Measurements from ENCODE around the gene ZSCAN16. TPM values are rescaled to one million over a fixed set of nuclear protein-coding genes. Genes with fewer than 3 reads are reported as not detected.

ZSCAN16 gene
- total RNA-seq, 3 donors from 2014 or later: 3.8 to 4.7 (median 3.9) TPM

DNA sequence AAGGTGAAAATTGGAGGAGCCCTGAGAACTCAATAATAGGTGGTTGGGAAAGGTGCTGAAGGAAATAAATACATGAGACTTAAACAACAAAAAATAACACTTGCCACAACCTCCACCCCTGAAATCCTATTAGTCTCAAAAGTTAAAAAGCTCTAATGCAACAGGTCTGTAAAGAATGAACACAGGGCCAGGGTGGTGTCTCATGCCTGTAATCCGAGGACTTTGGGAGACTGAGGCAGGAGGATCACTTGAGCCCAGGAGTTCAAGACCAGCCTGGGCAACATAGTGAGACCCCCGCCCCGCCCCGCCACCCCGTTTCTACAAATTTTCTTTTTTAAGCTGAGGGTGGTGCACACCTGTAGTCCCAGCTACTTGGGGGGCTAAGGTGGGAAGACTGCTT lies 16.2 kb downstream of the ZSCAN16 start:
- DNase-seq (no peak), ATAC-seq (no peak)
- Mint-ChIP-seq H3K9me3 (no peaks in the 10 kb centered on the region), H3K36me3 (ENCODE audit: insufficient read depth) (peaks cover 22% of the 10 kb centered on the region), H3K27me3 (ENCODE audit: low read depth) (no peaks in the 10 kb centered on the region), H3K4me3 (peak overlapping the region; percentile 96), H3K4me1 (ENCODE audit: low read depth) (peaks cover 65% of the 10 kb centered on the region)

DNA sequence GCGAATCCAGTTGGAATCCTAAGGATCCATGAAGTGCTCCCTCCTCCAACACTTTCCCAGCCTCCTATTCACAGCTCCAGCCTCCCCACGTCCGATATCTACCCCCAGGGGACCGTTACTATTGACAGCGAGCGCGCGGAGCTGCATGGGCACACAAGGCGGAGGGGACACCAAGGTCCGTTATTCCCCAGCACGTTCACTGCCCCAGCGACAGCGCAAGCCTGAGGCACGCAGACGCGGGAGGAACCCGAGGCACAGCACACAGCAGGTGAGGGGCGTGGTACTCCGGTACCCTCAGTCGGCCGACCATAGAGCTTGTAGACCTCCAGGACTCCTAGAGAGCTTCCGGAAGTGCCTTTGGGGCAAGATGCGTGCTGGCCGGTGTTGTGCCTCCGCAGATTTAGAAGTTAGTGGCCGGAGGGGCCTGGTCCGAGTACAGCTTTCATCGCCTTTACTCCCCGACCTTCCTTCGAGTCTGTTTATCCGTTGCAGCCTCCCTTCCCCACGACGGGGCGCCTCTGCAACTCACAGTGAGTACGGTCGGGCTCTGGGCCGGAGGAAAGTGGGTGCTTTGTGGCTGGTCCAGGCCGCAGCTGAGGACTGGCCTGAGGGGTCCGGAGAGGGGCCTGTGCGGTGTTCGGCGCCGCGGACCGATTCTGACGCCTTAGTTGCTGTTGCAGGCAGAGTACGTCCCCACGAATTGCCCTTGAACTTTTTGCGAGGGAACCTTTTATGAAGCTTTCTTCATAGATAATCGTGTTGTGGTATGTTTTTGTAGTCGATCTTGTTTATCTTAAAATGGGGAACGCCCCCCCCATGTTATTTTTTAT lies 17.3 kb downstream of the ZSCAN16 start, which contains the start of gene ZKSCAN8:
ZKSCAN8 (plus strand) TSS at position 384 of the 830 bp plus-strand sequence. CDS start 6,525 bp downstream, outside the sequence.
- H3K4me3 Mint-ChIP-seq: peak within 1 kb of the TSS; percentile 96
- peak; percentile 85 to 89 for ATAC-seq
- peaks cover 22% of the 10 kb centered on the region for H3K36me3 Mint-ChIP-seq (ENCODE audit: insufficient read depth)
- H3K4me1 Mint-ChIP-seq (ENCODE audit: low read depth): peaks cover 64% of the 10 kb centered on the region
- DNase-seq: peak; percentile 66
- H3K9me3 Mint-ChIP-seq: no peaks in the 10 kb centered on the region
- H3K27me3 Mint-ChIP-seq (ENCODE audit: low read depth): no peaks in the 10 kb centered on the region

DNA sequence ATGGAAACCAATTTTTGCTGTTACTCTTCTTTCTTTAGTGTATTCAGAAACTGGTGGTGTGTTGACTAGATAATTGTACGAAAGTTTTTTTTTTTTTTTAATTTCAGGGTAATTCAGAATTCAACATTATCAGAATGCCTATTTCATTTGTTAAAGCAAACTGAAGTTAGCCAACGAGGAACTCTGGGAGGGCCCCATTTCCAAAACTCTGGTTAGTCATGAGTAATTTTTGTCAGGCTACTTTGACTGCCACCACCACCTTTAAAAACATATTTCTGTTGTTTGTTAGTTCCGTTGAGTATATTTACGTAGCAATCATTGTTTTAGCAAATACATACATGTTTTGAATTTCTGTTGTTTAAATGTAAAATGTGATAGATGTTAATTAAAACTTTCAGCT lies 18.0 kb downstream of the ZSCAN16 start:
- peaks cover 22% of the 10 kb centered on the region for H3K36me3 Mint-ChIP-seq (ENCODE audit: insufficient read depth)
- peak overlapping the region; percentile 96 for H3K4me3 Mint-ChIP-seq
- no peak for DNase-seq
- no peaks in the 10 kb centered on the region for H3K9me3 Mint-ChIP-seq
- ATAC-seq: no peak
- peaks cover 63% of the 10 kb centered on the region for H3K4me1 Mint-ChIP-seq (ENCODE audit: low read depth)
- H3K27me3 Mint-ChIP-seq (ENCODE audit: low read depth): no peaks in the 10 kb centered on the region

DNA sequence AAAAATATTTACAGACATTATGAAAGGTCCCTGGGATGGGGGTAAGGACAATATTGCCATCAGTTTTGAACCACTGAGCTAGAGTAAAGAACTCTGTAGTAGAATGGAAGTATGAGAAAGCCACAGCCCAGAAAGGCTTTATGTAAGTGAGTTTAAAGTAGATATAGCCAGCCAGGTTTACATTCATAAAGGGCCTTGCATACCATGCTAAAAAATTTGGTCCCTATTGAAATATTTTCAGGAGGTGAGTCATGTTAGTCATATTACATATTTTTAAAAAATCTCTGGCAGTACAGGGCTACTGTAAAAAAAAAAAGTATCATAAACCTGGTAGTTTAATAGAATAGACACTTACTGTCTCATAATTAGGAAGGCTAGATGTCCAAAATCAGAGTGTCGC lies 20.8 kb downstream of the ZSCAN16 start:
- no peaks in the 10 kb centered on the region for H3K9me3 Mint-ChIP-seq
- no peak overlapping the region for H3K4me3 Mint-ChIP-seq
- H3K36me3 Mint-ChIP-seq (ENCODE audit: insufficient read depth): peaks cover 41% of the 10 kb centered on the region
- ATAC-seq (no peak), DNase-seq (no peak)
- no peaks in the 10 kb centered on the region for H3K27me3 Mint-ChIP-seq (ENCODE audit: low read depth)
- H3K4me1 Mint-ChIP-seq (ENCODE audit: low read depth): peaks cover 40% of the 10 kb centered on the region

DNA sequence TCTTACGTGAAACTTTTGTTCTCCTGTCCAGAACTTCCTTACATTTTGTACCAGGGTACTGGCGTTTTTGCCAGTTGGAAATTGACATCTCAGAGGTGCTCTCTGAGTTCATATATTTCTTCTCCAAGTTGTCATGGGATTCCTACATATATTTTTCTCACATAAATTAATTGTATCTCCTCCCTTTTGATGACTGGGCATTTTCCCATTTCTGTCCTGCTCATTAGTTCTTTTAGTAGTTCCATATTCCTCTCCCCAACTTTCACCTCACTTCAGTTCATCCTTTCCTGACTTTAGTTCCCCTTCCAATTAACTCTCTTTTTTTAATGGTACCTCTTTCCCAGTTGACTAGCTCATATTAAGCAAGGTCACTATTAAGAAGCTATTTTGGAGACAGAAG lies 28.1 kb downstream of the ZSCAN16 start:
- Mint-ChIP-seq H3K36me3 (ENCODE audit: insufficient read depth) (peaks cover 82% of the 10 kb centered on the region), H3K4me1 (ENCODE audit: low read depth) (peaks cover 2% of the 10 kb centered on the region), H3K4me3 (no peak overlapping the region), H3K27me3 (ENCODE audit: low read depth) (no peaks in the 10 kb centered on the region), H3K9me3 (peaks cover 5% of the 10 kb centered on the region)
- DNase-seq: no peak
- ATAC-seq: no peak

DNA sequence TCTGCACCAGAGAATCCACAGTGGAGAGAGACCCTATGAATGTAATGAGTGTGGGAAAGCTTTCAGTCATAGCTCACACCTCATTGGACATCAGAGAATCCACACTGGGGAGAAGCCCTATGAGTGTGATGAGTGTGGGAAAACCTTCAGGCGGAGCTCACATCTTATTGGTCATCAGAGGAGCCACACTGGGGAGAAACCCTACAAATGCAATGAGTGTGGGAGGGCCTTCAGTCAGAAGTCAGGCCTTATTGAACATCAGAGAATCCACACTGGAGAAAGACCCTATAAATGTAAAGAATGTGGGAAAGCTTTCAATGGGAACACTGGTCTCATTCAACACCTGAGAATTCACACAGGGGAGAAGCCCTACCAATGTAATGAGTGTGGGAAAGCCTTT lies 29.1 kb downstream of the ZSCAN16 start:
- Mint-ChIP-seq H3K27me3 (ENCODE audit: low read depth) (no peaks in the 10 kb centered on the region), H3K4me3 (no peak overlapping the region), H3K4me1 (ENCODE audit: low read depth) (no peaks in the 10 kb centered on the region), H3K36me3 (ENCODE audit: insufficient read depth) (peaks cover 84% of the 10 kb centered on the region), H3K9me3 (peaks cover 8% of the 10 kb centered on the region)
- no peak for ATAC-seq
- DNase-seq: no peak

DNA sequence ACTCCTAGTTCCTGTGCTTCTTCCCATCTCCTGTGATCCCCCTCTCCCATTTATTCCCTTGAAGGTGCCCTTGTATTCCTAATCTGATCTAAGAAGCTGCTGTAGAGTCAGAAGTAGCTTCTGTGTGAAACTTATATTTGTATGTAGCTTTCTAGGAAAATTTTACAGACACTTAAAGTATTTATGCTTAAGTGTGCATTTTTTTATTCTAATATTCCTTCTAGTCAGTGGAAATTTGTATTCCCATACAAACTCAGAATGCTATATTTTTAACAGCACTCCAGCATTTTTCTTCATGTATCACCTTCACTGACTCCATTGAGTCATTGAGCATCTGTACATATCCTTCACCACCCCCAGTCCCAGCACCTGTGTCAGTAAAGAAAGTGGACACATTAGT lies 29.9 kb downstream of the ZSCAN16 start:
- DNase-seq (no peak), ATAC-seq (no peak)
- Mint-ChIP-seq H3K27me3 (ENCODE audit: low read depth) (no peaks in the 10 kb centered on the region), H3K36me3 (ENCODE audit: insufficient read depth) (peaks cover 85% of the 10 kb centered on the region), H3K4me1 (ENCODE audit: low read depth) (no peaks in the 10 kb centered on the region), H3K9me3 (peaks cover 14% of the 10 kb centered on the region), H3K4me3 (no peak overlapping the region)

DNA sequence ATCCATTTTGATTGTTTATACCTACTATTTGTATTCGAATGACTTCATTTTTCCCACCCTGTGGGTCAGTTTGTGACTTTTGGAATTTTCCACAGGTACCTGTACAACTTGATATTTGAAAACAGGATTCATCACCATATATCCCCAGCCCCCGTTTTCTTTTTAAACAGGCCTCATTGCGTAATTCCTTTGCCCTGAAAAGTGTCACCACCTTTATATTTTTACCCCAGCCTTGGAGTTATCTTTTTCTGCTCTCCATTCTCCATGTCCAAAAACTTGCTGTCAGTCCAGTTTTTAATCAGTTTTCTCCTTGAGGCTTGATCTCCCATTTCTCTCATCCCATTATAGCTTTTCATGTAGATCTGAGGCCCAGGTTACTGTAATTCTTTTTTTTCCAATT lies 33.9 kb downstream of the ZSCAN16 start:
- Mint-ChIP-seq H3K9me3 (peaks cover 19% of the 10 kb centered on the region), H3K4me3 (no peak overlapping the region), H3K36me3 (ENCODE audit: insufficient read depth) (peaks cover 55% of the 10 kb centered on the region), H3K27me3 (ENCODE audit: low read depth) (no peaks in the 10 kb centered on the region), H3K4me1 (ENCODE audit: low read depth) (peaks cover 14% of the 10 kb centered on the region)
- no peak for DNase-seq
- ATAC-seq: no peak

DNA sequence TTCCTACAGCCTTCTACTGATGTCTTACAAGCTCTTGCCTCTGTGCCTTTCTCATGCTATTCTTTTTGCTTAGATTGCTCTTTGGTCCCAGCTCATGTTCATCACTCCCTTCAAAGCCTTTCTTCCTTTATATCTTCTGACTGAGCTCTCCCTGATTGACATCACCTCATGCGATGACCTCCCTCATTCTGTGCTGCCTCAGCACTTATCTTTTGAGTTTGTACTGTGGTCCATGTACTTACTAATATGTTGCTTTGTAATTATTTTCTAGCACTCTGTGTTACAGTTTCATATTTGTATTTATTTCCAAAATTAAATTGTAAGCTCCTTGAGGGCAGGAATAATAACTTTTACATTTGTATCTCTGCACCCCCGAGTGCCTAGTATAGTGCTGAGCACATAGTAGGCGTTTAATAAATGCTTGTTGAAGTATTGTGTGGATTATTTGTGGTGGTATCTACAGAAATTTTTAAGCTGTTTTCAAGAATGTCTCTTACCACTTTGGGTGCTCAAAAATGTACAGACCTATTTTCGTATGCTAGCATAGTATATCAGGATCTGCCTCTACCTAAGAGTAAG lies 34.7 kb downstream of the ZSCAN16 start:
- no peak for ATAC-seq
- Mint-ChIP-seq H3K4me3 (no peak overlapping the region), H3K36me3 (ENCODE audit: insufficient read depth) (peaks cover 47% of the 10 kb centered on the region), H3K4me1 (ENCODE audit: low read depth) (peaks cover 14% of the 10 kb centered on the region), H3K27me3 (ENCODE audit: low read depth) (no peaks in the 10 kb centered on the region), H3K9me3 (peaks cover 19% of the 10 kb centered on the region)
- no peak for DNase-seq

DNA sequence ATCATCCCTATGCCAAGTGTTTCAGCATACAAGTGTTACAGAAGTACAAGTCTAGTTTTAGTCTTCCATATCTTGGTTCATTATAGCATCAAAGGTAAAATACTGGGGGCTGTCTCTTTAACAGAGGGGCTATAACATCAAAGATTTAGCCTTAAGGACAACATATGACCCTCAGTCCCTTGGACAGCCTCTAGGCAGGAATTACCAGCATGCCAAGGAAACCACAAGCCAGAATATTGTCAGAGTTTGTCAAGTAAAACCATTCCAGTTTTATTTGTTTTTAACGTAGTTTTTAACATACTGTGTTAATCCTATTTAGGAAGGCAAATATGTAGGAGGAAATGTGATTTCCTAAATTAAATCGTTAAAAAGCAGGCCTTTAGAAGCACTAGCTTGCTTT lies 35.8 kb downstream of the ZSCAN16 start:
- Mint-ChIP-seq H3K4me3 (no peak overlapping the region), H3K9me3 (peaks cover 19% of the 10 kb centered on the region), H3K4me1 (ENCODE audit: low read depth) (peaks cover 14% of the 10 kb centered on the region), H3K27me3 (ENCODE audit: low read depth) (peaks cover 2% of the 10 kb centered on the region), H3K36me3 (ENCODE audit: insufficient read depth) (peaks cover 38% of the 10 kb centered on the region)
- ATAC-seq (no peak), DNase-seq (no peak)

DNA sequence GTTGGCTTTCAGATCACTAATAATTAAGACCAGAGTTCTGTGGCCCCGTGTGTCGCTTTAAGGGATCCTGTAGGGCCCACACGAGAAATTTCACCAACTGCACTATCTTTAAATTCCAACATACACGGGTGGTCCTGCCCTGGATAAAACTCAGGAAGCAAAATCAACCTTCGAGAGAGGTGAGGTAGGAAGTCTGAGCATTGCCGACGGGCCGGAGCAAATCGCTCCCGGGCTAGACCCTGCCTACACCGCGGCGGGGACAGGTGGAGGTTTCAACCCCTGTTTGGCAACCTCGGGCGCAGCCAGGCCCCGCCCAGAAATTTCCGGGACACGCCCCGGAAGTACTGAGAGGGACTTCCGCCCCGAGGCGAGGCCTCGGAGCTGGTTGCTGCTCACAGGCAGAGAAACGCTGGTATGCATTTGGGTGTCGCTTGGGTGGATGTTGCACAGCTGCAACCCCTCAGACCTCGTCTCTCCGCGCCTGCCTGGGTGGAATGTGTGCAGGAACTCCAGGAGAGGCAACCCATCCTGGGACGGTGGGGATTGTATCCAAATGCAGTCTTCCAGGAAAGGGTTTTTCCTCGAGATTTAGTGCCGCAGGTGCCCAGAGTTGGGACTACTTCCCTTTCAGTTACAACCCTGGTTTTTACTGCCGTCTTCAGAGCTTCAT lies 37.1 kb downstream of the ZSCAN16 start:
- peak; percentile 98 to 99 for ATAC-seq
- H3K4me3 Mint-ChIP-seq: peak overlapping the region; percentile 70
- peaks cover 31% of the 10 kb centered on the region for H3K36me3 Mint-ChIP-seq (ENCODE audit: insufficient read depth)
- peaks cover 14% of the 10 kb centered on the region for H3K4me1 Mint-ChIP-seq (ENCODE audit: low read depth)
- H3K27me3 Mint-ChIP-seq (ENCODE audit: low read depth): peaks cover 2% of the 10 kb centered on the region
- DNase-seq: peak; percentile 81
- H3K9me3 Mint-ChIP-seq: peaks cover 19% of the 10 kb centered on the region

DNA sequence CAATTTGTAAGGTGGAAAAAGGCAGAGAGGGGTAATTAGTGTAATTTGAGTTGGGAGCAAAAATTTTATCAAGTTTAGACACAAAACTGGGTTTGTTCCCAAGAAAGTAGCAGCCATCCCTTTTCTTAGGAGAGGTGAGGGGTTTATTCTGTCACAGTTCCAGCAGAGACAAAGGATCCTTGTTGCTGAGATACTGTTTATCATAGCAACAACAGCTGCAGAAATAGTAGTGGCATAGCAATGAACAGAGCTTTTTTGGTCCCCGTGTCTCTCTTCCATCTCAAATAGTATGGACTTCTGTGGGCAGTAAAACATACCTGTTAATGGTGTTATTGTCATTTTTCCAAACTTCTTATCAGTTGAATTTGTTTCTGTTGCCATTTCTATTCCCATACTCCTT lies 41.2 kb downstream of the ZSCAN16 start:
- H3K9me3 Mint-ChIP-seq: peaks cover 10% of the 10 kb centered on the region
- H3K4me3 Mint-ChIP-seq: no peak overlapping the region
- H3K27me3 Mint-ChIP-seq (ENCODE audit: low read depth): peaks cover 2% of the 10 kb centered on the region
- H3K4me1 Mint-ChIP-seq (ENCODE audit: low read depth): peaks cover 14% of the 10 kb centered on the region
- H3K36me3 Mint-ChIP-seq (ENCODE audit: insufficient read depth): peaks cover 6% of the 10 kb centered on the region
- DNase-seq: no peak
- no peak for ATAC-seq

DNA sequence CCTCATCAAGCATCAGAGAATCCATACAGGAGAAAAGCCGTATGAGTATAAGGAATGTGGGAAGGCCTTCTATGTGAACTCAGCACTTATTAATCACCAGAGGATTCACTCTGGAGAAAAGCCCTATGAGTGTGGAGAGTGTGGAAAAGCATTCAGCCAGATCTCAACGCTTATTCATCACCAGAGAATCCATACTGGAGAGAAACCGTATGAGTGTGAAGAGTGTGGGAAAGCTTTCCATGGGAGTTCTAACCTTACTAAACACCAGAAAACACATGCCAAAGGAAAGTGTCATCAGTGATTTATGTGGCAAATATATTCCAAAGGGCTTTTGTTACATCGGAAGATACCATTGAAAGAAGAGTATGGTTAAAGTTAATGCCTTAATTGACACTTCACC lies 42.7 kb downstream of the ZSCAN16 start:
- H3K36me3 Mint-ChIP-seq (ENCODE audit: insufficient read depth): peaks cover 9% of the 10 kb centered on the region
- DNase-seq: no peak
- H3K4me3 Mint-ChIP-seq: no peak overlapping the region
- H3K4me1 Mint-ChIP-seq (ENCODE audit: low read depth): peaks cover 2% of the 10 kb centered on the region
- H3K27me3 Mint-ChIP-seq (ENCODE audit: low read depth): peaks cover 2% of the 10 kb centered on the region
- ATAC-seq: no peak
- peaks cover 3% of the 10 kb centered on the region for H3K9me3 Mint-ChIP-seq

DNA sequence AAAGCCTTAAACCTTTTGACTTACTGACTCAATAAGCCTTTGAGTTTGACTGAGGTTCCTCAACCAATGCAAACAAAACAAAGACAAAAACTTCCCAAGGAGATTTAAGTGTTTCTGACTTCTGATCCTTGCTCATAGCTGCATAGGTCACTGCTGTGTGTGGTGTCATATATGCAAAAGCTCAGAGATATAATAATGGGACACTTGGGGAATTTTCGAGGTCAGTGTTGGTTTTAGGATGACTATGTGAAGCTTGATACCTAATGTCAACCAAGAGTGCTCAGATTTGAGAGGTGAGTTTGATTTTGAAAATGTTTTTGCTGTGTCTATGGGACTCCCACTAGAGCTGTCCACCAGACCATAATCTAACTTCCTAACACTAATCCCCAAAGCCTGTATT lies 43.5 kb downstream of the ZSCAN16 start:
- DNase-seq: no peak
- peaks cover 2% of the 10 kb centered on the region for H3K27me3 Mint-ChIP-seq (ENCODE audit: low read depth)
- H3K4me3 Mint-ChIP-seq: no peak overlapping the region
- H3K9me3 Mint-ChIP-seq: no peaks in the 10 kb centered on the region
- peaks cover 6% of the 10 kb centered on the region for H3K36me3 Mint-ChIP-seq (ENCODE audit: insufficient read depth)
- H3K4me1 Mint-ChIP-seq (ENCODE audit: low read depth): no peaks in the 10 kb centered on the region
- no peak for ATAC-seq

Measured in activated T-cell treated with anti-CD3 and anti-CD28 coated beads, Interleukin-2, amount 50 U/mL, for 4 hours (primary cell).